ENCODE results near the gene INTS15.

INTS15 gene

GRCh38 chr7:6644728-6645127 is 54.9 kb downstream of the INTS15 start:
- DNase-seq: no peak

GRCh38 chr7:6646465-6646864 is 56.6 kb downstream of the INTS15 start:
- DNase-seq: no peak

GRCh38 chr7:6647080-6647479 is 57.3 kb downstream of the INTS15 start:
- no peak for DNase-seq

- no peak for DNase-seq
Observed at GRCh38 chr7:6647541-6647940, 57.7 kb downstream of the INTS15 start.

GRCh38 chr7:6648066-6648814 is 58.4 kb downstream of the INTS15 start:
- DNase-seq: no peak

- DNase-seq: no peak
Observed at GRCh38 chr7:6648815-6649104, 58.9 kb downstream of the INTS15 start.

- DNase-seq: no peak
Observed at GRCh38 chr7:6649241-6649961, 59.6 kb downstream of the INTS15 start.

- DNase-seq: no peak
Observed at GRCh38 chr7:6650086-6650485, 60.3 kb downstream of the INTS15 start.

GRCh38 chr7:6650521-6651011 is 60.7 kb downstream of the INTS15 start:
- DNase-seq: no peak

GRCh38 chr7:6651851-6652445 is 62.1 kb downstream of the INTS15 start:
- DNase-seq: no peak

GRCh38 chr7:6652446-6653011 is 62.7 kb downstream of the INTS15 start:
- DNase-seq: no peak

GRCh38 chr7:6653071-6654003 is 63.5 kb downstream of the INTS15 start:
- DNase-seq: no peak

GRCh38 chr7:6654113-6654841 is 64.5 kb downstream of the INTS15 start:
- no peak for DNase-seq

- DNase-seq: no peak
Observed at GRCh38 chr7:6654842-6655610, 65.2 kb downstream of the INTS15 start.

GRCh38 chr7:6655636-6656385 is 66.0 kb downstream of the INTS15 start:
- DNase-seq: no peak

GRCh38 chr7:6656413-6656812 is 66.6 kb downstream of the INTS15 start:
- no peak for DNase-seq
